A172 (cell line): Measurements from ENCODE around the gene SULT2B1. TPM values are rescaled to one million over a fixed set of nuclear protein-coding genes. Genes with fewer than 3 reads are reported as not detected.
"Not testable (repeated sequence)": the region's sequence is repeated elsewhere in the genome, so short reads cannot be mapped to it uniquely, and the experiment has no call there.

ENCODE experiments used
- DNase-seq: peaks from one replicate; pipeline ENCODE4 v3.0.0-alpha.2; 2015; ENCODE audit warnings: low spot score
- total RNA-seq: library from RNA; depleted of rRNA; stranded (reverse); fragments of >200 nt; shearing (Covaris generic); gene quantifications from 2 replicates; pipeline ENCODE4 v1.2.3, GENCODE V29; 2014

The SULT2B1 gene
- total RNA-seq, 1 experiment from 2014 or later, result not detected

- DNase-seq, result no peak
Measured at GRCh38 chr19:48558018-48558684, 6.2 kb downstream of the SULT2B1 start.

- DNase-seq, result no peak
Measured at GRCh38 chr19:48560095-48560530, 8.1 kb downstream of the SULT2B1 start.

GRCh38 chr19:48561412-48561811, 9.4 kb downstream of the SULT2B1 start:
- DNase-seq, result no peak

GRCh38 chr19:48565090-48565489, 13.1 kb downstream of the SULT2B1 start:
- DNase-seq, result peak; percentile 41

- DNase-seq, result peak; percentile 93
Measured at GRCh38 chr19:48568345-48568886, 16.4 kb downstream of the SULT2B1 start.

- no peak for DNase-seq
Measured at GRCh38 chr19:48569814-48570213, 17.8 kb downstream of the SULT2B1 start.

GRCh38 chr19:48571378-48572162, 19.6 kb downstream of the SULT2B1 start:
- DNase-seq, result no peak

GRCh38 chr19:48573163-48573505, 21.2 kb downstream of the SULT2B1 start:
- DNase-seq, result no peak

GRCh38 chr19:48575931-48576622, 24.1 kb downstream of the SULT2B1 start:
- no peak for DNase-seq

GRCh38 chr19:48577908-48578307, 25.9 kb downstream of the SULT2B1 start:
- DNase-seq, result not testable (repeated sequence)

- no peak for DNase-seq
Measured at GRCh38 chr19:48578891-48579290, 26.9 kb downstream of the SULT2B1 start.

- DNase-seq, result no peak
Measured at GRCh38 chr19:48582168-48582567, 30.2 kb downstream of the SULT2B1 start.

- DNase-seq, result no peak
Measured at GRCh38 chr19:48587387-48587786, 35.4 kb downstream of the SULT2B1 start.

- peak; percentile 74 for DNase-seq
Measured at GRCh38 chr19:48588670-48589401, 36.9 kb downstream of the SULT2B1 start.

- DNase-seq, result no peak
Measured at GRCh38 chr19:48591021-48591420, 39.0 kb downstream of the SULT2B1 start.

GRCh38 chr19:48595171-48595570, 43.2 kb downstream of the SULT2B1 start:
- no peak for DNase-seq

GRCh38 chr19:48595833-48596232, 43.9 kb downstream of the SULT2B1 start:
- no peak for DNase-seq

- no peak for DNase-seq
Measured at GRCh38 chr19:48596237-48596636, 44.3 kb downstream of the SULT2B1 start.

- no peak for DNase-seq
Measured at GRCh38 chr19:48596679-48597465, 44.9 kb downstream of the SULT2B1 start.

GRCh38 chr19:48598996-48599700, 47.2 kb downstream of the SULT2B1 start:
- DNase-seq, result no peak
